Stimulated activated CD8-positive, alpha-beta memory T cell treated with anti-CD3 and anti-CD28 coated beads, Interleukin-15, amount 100 ng/mL, for 24 hours (primary cell): ENCODE measurements around the gene SGPP1.
"Not testable (repeated sequence)": the region's sequence is repeated elsewhere in the genome, so short reads cannot be mapped to it uniquely, and the experiment has no call there.

Experiments used
- DNase-seq: peaks from one replicate; pipeline ENCODE4 v3.0.0-alpha.2; 2020; ENCODE audit warnings: low read depth

Gene SGPP1

DNA sequence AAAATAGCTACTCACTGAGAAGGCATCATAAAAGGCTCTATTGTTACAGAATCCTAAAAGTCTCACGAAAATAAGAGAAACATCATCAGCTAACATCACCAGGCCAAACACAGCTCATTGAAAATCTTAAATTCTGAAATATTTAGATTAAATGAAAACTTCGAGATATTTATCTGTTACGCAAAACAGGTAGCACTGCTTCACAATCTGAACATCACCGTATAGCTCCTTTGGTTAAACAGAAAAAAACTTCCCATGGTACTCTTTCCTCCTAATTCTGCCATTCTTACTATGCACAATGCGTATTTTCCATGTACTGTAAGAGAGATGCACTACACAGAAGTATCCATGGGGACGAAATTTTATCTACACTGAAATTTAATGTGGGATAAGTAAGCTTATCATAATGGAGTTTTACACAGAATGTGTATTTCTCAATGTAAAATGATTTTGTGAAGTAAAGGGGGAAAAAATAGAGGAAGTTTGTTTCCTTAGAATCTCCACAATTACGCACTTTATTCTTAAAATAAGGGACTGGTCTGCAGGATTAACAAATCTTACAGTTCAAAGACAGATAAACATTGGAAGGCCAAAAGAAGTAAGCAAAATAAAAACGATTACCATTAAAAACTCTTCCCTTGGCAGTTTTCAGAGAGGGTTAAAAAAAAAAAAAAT, 1.9 kb downstream of the SGPP1 start:
- no peak for DNase-seq

DNA sequence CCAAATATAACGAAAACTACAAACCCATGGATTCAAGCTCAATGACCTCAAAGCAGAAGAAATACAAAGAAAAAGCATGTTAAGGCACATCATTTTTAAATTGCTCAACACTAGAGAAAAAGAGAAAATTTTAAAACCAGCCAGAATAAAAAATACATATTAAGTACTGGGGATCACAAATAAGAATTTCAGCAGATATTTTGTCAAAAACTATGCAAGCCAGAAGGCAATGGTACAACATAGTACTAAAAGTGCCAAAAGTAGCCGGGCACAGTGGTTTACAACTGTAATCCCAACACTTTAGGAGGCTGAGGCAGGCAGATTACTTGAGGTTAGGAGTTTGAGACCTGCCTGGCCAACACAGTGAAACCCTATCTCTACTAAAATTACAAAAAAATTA, 10.2 kb downstream of the SGPP1 start:
- no peak for DNase-seq

DNA sequence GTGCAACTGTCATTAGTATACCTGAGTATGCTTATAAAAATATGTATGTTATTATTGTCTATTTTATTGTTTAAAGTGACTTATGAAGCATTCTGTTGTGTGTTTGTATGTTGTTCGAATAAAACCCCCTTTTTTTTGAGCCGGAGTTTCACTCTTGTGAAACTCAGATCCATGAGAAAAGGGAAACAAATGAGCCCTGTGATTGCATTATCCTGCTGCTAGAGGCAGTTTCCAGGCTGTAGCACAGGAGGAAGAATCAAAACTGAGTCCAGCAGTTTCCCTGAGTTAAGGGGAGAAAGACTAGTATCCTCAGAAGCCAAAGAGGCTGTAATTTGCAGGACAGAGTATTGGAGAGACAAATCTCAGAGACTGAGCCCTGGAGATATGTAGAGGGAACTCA, 12.5 kb downstream of the SGPP1 start:
- no peak for DNase-seq

DNA sequence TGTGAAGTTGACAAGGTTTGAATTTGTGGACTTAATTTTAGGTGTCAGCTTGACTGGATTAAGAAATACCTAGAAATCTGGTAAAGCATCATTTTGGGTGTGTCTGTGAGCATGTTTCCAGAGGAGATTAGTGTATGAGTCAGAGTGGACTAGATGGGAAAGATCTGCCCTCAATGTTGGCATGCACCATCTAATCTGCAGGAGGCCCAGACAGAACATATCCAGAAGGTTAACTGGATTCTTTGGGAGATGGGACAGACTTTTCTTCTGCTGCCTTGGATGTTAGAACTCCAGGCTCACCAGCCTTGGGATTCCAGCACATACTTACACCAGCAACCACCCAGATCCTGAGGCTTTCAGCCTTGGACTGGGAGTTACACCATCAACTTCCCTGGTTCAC, 14.1 kb downstream of the SGPP1 start:
- DNase-seq: no peak

DNA sequence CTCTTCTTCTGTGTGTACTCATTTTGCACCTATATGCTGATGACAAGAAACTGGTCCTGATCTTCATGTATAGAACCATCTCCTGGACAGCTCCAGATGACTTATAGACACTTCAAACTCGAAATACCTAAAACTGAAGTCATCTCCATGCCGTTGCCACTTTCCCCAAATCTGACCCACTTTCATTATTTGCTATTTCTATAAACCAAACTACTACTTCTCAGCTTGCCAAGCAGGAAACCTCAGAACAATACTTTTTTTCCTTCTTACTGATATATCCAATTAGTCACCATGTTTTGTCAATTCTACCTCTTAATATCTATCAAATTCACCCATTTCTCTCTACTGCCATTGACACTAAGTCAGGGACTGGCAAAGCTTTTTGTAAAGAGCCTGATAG, 14.8 kb downstream of the SGPP1 start:
- no peak for DNase-seq

DNA sequence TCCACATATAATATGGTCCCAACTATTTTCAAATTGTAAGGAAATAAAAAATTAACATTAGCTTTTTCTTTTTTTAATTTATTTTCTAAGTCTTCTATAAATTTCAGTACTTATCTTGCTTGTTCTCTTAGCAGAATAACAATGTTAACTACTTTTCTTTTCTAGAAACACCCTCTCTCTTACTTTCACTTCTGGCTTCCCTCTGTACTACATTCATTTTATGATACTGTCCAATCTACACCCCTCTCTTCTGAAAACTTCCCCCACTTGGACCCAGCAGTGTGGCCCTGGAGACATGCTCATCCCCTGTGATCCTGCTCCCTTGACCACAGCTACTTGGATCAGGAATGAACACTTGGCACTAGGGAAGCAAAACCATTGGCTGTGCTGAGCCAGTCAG, 15.7 kb downstream of the SGPP1 start:
- no peak for DNase-seq

DNA sequence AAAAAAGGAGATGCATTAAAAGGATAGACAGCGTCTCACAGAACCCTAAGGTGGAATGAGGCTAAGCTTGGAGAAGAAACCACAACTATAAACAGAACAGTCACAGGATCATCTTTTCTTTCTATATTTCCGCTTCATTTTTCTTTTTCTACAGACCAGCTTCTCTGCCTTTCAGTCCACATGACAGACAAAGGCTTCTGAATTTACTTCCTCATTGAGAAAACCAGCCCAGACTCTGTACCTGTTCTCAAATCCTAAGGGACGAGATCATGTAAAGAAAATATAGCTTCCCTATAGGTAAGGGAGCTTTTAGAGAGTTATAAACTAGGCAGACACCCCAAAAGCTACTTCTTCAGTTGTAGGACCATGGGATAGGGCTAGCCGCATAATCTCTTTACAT, 17.4 kb downstream of the SGPP1 start:
- DNase-seq: no peak

DNA sequence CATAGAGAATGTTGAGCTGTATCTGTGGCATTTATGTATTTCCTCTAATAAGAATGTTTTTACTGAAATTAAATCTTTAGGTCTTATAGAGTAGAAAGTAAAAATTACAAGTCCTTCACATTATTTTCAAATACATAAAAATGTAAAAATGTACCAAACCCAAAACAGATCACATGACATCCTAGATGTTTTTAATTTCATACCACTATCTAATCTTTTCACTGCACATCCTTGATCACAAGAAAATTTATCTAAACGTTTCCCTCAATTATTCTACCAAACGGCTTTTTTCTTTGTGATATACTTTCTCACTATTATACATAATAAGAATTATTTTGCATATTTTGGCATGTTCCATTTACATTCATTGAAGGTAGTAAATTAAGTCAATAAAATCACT, 18.3 kb downstream of the SGPP1 start:
- DNase-seq: no peak

DNA sequence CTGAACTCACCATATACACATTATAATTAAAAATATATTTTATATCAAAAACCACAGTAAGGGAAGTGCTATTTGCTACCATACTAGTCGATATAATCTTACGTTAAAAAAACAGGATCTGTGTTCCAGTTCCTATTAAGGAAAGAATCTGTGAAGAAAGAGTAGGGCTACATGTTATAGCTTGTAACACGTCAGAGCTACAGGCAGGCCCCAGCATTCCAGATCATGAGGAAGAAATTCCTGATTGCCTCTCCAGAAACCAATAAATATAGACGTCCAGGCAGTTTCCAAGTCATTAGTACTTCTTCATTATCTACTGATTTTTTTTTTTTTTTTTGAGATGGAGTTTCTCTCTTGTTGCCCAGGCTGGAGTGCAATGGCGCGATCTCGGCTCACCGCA, 20.6 kb downstream of the SGPP1 start:
- DNase-seq: no peak

DNA sequence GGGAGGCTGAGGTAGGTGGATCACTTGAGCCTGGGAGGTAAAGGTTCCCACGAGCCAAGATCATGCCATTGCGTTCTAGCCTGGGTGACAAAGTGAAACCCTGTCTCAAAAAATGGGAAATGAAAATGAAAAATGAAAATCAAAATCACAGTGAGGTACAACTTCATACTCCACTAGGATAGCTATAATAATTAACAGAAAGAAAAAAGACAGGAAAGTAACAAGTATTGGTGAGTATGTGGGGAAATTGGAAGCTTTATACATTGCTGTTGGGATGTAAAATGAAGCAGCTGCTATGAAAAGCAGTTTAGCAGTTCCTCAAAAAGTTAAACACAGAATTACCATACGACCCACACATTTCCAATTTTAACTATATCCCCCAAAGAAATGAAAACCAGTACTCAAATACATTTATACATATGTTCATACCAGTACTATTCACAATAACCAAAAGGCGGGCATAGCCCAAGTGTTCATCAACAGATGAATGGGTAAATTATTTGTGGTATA, 22.2 kb downstream of the SGPP1 start:
- DNase-seq: no peak

DNA sequence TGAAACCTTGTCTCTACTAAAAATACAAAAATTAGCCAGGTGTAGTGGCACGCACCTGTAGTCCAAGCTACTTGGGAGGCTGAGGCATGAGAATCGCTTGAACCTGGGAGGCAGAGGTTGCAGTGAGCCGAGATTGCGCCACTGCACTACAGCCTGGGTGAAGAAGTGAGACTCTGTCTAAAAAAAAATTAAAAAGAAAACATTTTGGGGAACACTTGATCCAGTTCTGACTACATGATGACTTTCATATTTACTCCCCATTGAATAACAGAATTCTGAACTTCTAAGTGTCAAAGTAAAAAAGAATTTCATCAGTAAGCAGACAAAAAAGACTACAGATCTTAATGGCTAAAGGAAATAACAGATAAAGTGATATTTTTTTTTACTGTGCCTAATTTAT, 25.3 kb downstream of the SGPP1 start:
- DNase-seq: not testable (repeated sequence)

DNA sequence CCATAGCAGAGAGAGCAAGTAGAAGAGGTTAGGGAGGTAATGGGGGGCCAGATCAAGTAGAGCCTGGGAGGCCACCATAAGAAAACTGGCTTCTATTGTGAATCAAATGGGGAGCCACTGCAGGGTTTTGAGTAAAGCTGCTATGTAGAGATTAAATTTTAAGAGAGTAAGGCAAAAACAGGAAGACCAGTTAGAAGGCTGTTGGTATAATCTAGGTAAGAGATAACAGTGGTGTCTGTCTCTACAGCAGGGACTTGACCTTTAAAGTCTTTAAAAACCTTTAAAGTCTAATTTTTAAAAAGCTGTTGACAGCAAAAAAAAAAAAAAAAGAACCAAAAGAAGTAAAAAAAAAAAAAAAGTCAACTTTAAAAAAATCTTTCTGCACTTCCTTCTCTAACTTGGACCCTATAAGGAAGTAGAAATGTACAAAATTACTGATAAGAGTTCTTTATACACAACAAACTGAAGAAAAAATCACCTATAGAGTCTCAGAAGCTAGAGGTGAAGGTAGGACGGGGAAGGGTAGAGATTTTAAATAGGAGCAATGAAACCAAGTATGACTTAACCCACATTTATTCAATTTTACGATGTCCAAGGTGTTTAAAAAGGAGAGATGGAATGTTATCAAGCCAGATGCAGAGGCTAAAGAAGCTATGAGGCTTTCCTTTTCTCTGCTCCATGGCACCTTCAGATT, 26.1 kb downstream of the SGPP1 start:
- no peak for DNase-seq

DNA sequence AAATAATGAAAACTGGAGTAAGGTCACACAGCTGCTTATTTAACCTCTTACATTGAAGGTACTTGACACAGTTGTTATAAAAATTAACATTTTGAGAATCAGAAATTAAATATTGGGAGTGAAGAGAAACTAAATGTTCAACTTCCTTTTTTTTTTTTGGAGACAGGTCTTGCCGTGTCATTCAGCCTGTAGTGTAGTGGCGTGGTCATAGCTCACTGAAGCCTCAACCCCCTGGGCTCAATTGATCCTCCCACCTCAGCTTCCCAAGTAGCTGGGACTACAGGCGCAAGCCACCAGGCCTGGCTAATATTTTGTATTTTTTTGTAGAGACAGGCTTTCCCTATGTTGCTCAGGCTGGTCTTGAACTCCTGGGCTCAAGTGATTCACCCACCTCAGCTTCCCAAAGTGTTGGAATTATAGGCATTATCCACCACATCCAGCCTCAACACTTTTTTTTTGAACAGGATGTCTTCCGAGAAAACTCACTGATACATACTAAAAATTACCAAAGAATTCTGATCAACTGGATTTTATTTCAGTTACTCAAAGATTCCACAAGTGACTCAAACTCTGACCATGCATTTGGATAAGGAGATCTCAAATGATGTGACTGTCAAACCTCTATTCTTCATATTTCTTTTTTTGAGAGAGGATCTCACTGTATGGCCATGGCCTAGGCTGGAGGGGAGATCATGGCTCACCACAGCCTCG, 35.4 kb downstream of the SGPP1 start:
- no peak for DNase-seq

DNA sequence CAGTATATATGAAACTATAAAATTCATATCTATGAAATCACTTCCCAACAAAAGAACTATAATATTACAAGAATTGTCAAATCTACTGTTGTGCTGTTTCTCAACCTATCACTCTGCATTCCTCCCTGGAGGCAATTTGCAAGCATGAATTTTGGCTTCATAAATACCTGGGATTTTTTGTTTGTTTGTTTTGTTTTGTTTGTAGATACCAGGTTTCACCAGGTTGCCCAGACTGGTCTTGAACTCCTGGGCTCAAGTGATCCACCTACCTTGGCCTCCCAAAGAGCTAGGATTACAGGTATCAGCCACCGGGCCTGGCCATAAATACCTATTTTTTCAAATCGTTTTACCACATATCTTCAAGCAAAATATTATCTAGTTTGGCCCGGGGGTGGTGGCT, 38.7 kb downstream of the SGPP1 start:
- DNase-seq: no peak

DNA sequence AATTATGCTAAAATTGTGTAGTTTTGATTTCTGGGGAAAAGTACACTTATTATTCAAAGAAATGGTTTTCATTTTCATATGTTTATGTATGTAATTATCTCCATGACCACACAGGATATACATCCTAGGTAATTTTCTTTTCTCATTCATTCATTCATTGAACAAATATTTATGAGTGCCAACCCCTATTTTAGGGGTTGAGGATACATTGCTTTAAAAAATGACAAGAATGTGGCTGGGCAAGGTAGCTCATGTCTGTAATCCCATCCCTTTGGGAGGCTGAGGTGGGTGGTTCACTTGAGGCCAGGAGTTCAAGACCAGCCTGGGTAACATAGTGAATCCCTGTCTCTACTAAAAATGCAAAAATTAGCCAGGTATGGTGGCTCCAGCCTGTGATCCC, 40.9 kb downstream of the SGPP1 start:
- no peak for DNase-seq

DNA sequence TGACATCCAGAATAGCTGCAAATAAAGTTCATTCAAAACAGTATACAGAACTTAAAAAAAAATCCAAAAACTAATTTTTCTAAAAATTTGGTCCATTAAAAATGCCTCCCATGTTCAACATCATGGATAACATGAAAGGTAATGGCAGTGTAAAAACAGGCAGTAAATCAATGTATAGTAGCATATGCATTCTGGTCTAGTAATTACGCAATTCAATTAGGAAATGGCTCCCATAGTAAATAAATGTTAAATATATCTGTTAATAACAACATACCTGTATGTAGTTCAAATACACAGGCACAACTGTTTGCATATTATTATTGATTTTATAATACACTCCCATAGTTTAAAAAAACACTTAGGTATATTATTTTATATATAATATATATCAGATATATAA, 42.5 kb downstream of the SGPP1 start:
- no peak for DNase-seq

DNA sequence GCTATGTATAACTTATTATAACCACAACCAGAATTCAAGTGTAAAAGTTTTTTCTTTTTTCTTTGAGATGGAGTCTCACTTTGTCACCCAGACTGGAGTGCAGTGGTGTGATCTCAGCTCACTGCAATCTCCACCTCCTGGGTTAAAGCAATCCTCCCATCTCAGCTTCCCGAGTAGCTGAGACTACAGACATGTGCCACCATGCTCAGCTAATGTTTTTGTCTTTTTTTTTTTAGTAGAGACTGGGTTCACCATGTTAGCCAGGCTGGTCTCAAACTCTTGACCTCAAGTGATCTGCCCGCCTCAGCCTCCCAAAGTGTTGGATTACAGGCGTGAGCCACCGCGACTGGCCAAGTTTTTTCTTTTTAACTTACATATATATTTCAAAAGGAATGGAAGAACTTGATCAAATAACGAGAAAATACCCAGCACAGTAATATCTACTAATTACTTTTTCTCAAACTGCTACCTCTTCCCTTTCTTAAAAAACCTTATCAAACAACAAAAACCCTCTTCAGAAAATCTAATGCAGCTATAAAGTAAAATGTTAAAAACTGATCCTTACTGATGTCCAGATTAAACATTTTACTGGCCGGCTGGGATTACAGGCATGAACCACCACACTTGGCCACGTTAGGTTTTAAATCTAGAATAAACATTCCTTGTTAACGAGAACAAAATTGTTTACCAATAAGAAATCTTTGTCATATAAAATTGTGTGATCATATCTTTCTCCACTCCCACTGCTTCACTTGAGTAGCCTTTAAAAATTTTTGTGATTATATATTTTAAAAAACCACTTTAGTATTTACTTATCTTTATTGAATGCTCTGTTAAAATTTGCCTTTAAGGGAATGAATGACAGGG, 44.9 kb downstream of the SGPP1 start:
- DNase-seq: no peak

DNA sequence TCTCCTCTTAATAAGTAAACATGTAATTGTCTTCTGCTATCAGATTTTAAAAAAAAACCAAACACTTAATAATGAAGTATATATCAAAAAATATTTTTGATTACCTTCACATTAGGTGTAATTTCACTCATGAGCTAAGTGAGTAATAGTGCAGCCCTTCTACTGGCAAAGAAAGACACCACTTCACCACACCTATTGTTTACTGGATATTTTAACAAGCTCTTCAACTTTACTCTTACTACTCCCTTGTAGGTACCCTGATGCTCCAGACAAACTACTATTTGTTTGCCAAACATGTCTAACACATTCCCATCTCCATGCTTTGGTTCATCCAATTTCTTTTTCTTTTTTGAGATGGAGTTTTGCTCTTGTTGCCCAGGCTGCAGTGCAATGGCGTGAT, 49.3 kb downstream of the SGPP1 start:
- DNase-seq: no peak

DNA sequence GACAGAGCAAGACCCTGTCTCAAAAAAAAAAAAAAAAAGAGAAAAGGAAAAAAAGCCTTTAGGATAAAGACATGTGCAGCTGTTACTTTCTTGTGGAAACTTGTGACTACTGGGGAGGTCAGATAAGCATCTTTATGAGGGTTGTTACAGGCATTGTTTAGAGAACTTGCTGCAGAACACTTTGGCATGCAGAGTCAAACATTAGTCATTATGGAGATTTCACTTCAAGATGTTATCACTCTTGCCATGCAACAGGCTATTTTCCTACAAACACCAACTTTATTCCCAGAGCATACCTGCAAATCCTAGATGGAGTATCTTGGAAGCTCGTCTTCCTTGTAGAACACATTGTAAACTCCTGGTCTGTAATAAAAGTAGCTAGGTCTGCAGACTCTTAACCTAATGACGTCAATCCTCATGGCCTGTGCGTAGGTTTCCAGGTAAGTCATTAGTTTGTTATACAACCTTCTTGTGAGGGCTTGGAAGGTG, 49.9 kb downstream of the SGPP1 start:
- DNase-seq: no peak

DNA sequence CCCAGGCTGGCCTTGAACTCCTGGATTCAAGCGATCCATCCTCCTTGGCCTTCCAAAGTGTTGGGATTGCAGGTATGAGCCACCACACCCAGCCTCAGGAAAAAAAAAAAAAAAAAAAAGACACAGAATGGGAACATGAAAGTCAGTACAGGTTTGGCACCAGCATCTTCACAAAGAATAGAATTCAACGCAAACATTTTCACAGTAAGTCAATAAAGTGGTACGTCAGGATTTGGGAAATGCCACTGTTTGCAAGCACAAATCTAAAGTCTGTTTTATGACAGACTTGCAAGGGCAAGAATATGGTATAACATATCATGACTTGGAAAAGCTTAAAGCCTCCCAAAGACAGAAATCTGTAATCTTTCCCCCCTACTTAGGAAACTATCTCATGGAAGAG, 51.2 kb downstream of the SGPP1 start:
- DNase-seq: no peak

DNA sequence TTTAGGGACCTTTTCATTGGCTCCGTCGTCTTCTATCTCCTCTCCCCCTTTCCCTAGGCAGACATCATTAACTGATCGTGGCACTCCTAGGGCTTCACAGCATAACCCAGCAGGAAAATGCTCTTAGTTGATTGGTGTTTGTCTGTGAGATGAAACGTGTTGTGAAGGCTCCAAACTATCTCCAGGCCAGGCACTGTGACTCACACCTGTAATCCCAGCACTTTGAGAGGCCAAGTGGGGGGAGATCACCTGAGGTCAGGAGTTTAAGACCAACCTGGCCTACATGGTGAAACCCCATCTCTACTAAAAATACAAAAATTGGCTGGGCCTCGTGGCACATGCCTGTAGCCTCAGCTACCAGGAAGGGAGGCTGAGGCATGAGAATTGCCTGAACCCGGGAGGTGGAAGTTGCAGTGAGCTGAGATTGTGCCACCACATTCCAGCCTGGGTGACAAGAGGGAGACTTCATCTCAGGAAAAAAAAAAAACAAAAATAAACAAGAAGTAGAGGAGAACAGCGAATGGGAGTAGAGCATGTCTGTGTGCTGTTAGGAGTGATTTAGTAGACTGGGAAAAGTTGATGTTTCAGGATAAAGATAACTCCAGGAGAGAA, 53.9 kb downstream of the SGPP1 start:
- DNase-seq: no peak

DNA sequence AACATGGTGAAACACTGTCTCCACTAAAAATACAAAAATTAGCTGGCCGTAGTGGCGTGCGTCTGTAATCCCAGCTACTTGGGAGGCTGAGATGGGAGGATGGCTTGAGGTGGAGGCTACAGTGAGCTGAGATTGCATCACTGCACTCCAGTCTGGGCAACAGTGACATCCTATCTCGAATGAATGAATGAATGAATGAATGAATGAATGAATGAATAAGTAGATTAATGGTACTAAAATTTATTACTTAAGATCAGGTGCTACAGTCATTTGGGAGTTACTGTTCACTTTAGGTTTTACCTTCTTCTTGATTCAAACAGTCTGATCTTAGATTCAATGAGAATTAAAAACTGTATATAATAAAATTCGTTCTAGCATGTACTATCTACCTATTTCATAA, 54.6 kb downstream of the SGPP1 start:
- no peak for DNase-seq
